ENCODE results near the gene OSBPL3.
"Not testable (repeated sequence)": the region's sequence is repeated elsewhere in the genome, so short reads cannot be mapped to it uniquely, and the experiment has no call there.

The OSBPL3 gene

GRCh38 chr7:24979863-24980533 lies at the start of gene OSBPL3:
Gene OSBPL3, minus strand, starts transcription at chr7:24980178. Its CDS starts 87,706 bp downstream, at chr7:24892472.
- peak; percentile 95 for DNase-seq

- no peak for DNase-seq
Measured at GRCh38 chr7:25029075-25029474, 49.1 kb upstream of the OSBPL3 start.

GRCh38 chr7:25028370-25029021 lies 48.5 kb upstream of the OSBPL3 start:
- peak; percentile 22 to 33 for DNase-seq

- DNase-seq: no peak
Measured at GRCh38 chr7:25026156-25026555, 46.2 kb upstream of the OSBPL3 start.

- DNase-seq: no peak
Measured at GRCh38 chr7:25025218-25025671, 45.3 kb upstream of the OSBPL3 start.

GRCh38 chr7:25024066-25024465 lies 44.1 kb upstream of the OSBPL3 start:
- no peak for DNase-seq

GRCh38 chr7:25017671-25018070 lies 37.7 kb upstream of the OSBPL3 start:
- not testable (repeated sequence) for DNase-seq

GRCh38 chr7:25014756-25015155 lies 34.8 kb upstream of the OSBPL3 start:
- DNase-seq: no peak

- not testable (repeated sequence) for DNase-seq
Measured at GRCh38 chr7:25012710-25013109, 32.7 kb upstream of the OSBPL3 start.

GRCh38 chr7:25012254-25012653 lies 32.3 kb upstream of the OSBPL3 start:
- DNase-seq: no peak

- DNase-seq: no peak
Measured at GRCh38 chr7:25009257-25009656, 29.3 kb upstream of the OSBPL3 start.

GRCh38 chr7:25007668-25008067 lies 27.7 kb upstream of the OSBPL3 start:
- no peak for DNase-seq

- no peak for DNase-seq
Measured at GRCh38 chr7:25006276-25006675, 26.3 kb upstream of the OSBPL3 start.

- DNase-seq: no peak
Measured at GRCh38 chr7:25005658-25006057, 25.7 kb upstream of the OSBPL3 start.

GRCh38 chr7:25002786-25003185 lies 22.8 kb upstream of the OSBPL3 start:
- no peak for DNase-seq

GRCh38 chr7:24995466-24995865 lies 15.5 kb upstream of the OSBPL3 start:
- no peak for DNase-seq

GRCh38 chr7:24992314-24992713 lies 12.3 kb upstream of the OSBPL3 start:
- DNase-seq: no peak

GRCh38 chr7:24991353-24991752 lies 11.4 kb upstream of the OSBPL3 start:
- DNase-seq: no peak

- DNase-seq: no peak
Measured at GRCh38 chr7:24987331-24987842, 7.4 kb upstream of the OSBPL3 start.

- no peak for DNase-seq
Measured at GRCh38 chr7:24982917-24983316, 2.9 kb upstream of the OSBPL3 start.

GRCh38 chr7:24981171-24981951 lies 1.4 kb upstream of the OSBPL3 start:
- peak; percentile 41 to 51 for DNase-seq

GRCh38 chr7:24980534-24981170 lies 674 bp upstream of the OSBPL3 start:
- DNase-seq: peak; percentile 25 to 40

- DNase-seq: peak; percentile 67 to 73
Measured at GRCh38 chr7:24979470-24979862, 512 bp downstream of the OSBPL3 start.
